Loucy (cell line): ENCODE measurements around the gene E2F3.

Source experiments
- CTCF ChIP-seq: fragments of 200-600 bp; sonication (generic); conservative IDR thresholded peaks from 2 replicates; pipeline ENCODE4 v1.5.1; 2014; ENCODE audit warnings: mild to moderate bottlenecking, antibody characterized with exemption, low read length
- EZH2phosphoT487 ChIP-seq: fragments of 200-600 bp; IDR thresholded peaks from 2 replicates; pipeline ENCODE4 v1.6.1; 2018; ENCODE audit warnings: antibody characterized with exemption, mild to moderate bottlenecking, moderate library complexity, borderline replicate concordance

DNA sequence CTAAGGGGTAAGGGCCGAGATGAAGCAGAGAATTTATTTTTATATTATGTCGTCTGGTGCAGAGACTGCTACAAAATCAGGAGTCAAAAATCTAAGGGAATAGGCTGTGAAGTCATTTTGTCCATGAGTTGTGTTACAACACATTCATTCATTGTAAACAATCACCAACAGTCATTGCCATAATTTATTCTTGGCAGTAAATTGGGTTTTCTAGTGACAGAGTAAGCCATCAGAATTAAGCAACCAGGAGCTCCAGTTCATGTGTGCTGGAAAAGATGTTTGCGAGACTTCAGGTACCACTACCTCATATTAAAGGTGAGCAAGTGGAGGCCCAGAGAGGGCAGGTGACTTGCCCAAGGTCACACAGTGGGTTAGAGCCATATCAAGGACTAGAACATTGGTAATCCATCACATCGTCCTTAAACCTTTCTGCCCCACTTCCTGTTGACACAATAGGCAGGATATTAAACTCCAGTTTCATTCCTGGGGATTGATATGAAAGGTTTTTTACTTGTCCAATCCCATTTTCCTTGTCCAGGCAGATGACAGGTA lies 46.0 kb downstream of the E2F3 start:
- TF ChIP-seq CTCF: no peak
- TF ChIP-seq EZH2phosphoT487: no peak
